Esophagus (tissue), 2 donors: ENCODE data around the gene SCGB1C2. TPM values are rescaled to one million over a fixed set of nuclear protein-coding genes. Genes with fewer than 3 reads are reported as not detected.

ENCODE experiments used
- H3K27ac ChIP-seq, 2 donors: one replicate each; pipeline ENCODE4 v1.5.1; 2013; ENCODE audit warnings: low read depth in 2 of 2, mild to moderate bottlenecking in 2 of 2, inconsistent platforms in 1 of 2, low read length in 1 of 2, moderate library complexity in 1 of 2
- H3K27me3 ChIP-seq, 2 donors: one replicate each; pipeline ENCODE4 v1.6.1; 2013; ENCODE audit warnings: low read length in 2 of 2, control low read depth in 1 of 2, mild to moderate bottlenecking in 1 of 2; ENCODE audit not compliant: insufficient read depth in 2 of 2, control insufficient read depth in 1 of 2
- H3K36me3 ChIP-seq, 2 donors: one replicate each; pipeline ENCODE4 v1.6.1; 2013; ENCODE audit warnings: low read length in 1 of 2; ENCODE audit not compliant: control insufficient read depth in 2 of 2, insufficient read depth in 2 of 2
- H3K4me1 ChIP-seq, 2 donors: one replicate each; pipeline ENCODE4 v1.6.1; 2013; ENCODE audit warnings: low read length in 1 of 2; ENCODE audit not compliant: control insufficient read depth in 2 of 2, insufficient read depth in 2 of 2
- H3K4me3 ChIP-seq, 2 donors: one replicate each; pipeline ENCODE4 v1.5.1; 2013; ENCODE audit warnings: low read length in 2 of 2, mild to moderate bottlenecking in 2 of 2, low read depth in 1 of 2, moderate library complexity in 1 of 2
- H3K9me3 ChIP-seq, 2 donors: one replicate each; pipeline ENCODE4 v1.6.1; 2013; ENCODE audit warnings: mild to moderate bottlenecking in 2 of 2, low read depth in 1 of 2, low read length in 1 of 2, moderate library complexity in 1 of 2; ENCODE audit not compliant: control insufficient read depth in 2 of 2, insufficient read depth in 1 of 2
- WGBS, 2 donors: extraction: QIAGEN DNeasy Blood & Tissue Kit; methylation state at CpG; one replicate each; pipeline ENCODE4 v1.1.7; 2013; 5-methylcytosine and 5-hydroxymethylcytosine counted together
- polyA plus RNA-seq, 2 donors: library from polyadenylated mRNA; stranded (reverse); fragments of 200-250 nt; gene quantifications; one replicate each; pipeline ENCODE4 v1.2.3, GENCODE V29; 2013
- donor health status: healthy with polysubstance abuse.
- donor health status: Bipolar disorder and iron deficiency.

Gene SCGB1C2
- polyA plus RNA-seq, 2 donors: not detected

GRCh38 chr17:156946-157345, 19.6 kb downstream of the SCGB1C2 start:
- peaks cover 0 to 6% of the 10 kb centered on the region in 2 donors for H3K36me3 ChIP-seq
- H3K4me3 ChIP-seq: no peak overlapping the region
- no peaks in the 10 kb centered on the region for H3K4me1 ChIP-seq
- H3K9me3 ChIP-seq: no peaks in the 10 kb centered on the region
- H3K27ac ChIP-seq: no peak overlapping the region
- H3K27me3 ChIP-seq: no peaks in the 10 kb centered on the region
- 89 to 91% methylated on average over 19 of the region's 19 CpGs for WGBS, 2 donors

- no peaks in the 10 kb centered on the region for H3K9me3 ChIP-seq
- H3K27me3 ChIP-seq: no peaks in the 10 kb centered on the region
- no peak overlapping the region for H3K27ac ChIP-seq
- 91 to 96% methylated on average over 4 of the region's 4 CpGs for WGBS, 2 donors
- no peak overlapping the region for H3K4me3 ChIP-seq
- no peaks in the 10 kb centered on the region for H3K4me1 ChIP-seq
- H3K36me3 ChIP-seq: peaks cover 0 to 6% of the 10 kb centered on the region in 2 donors
These were observed 20.5 kb downstream of the SCGB1C2 start for GRCh38 chr17:157901-158300.

GRCh38 chr17:158379-158778, 21.0 kb downstream of the SCGB1C2 start:
- no peak overlapping the region for H3K4me3 ChIP-seq
- no peaks in the 10 kb centered on the region for H3K9me3 ChIP-seq
- no peak overlapping the region for H3K27ac ChIP-seq
- no peaks in the 10 kb centered on the region for H3K4me1 ChIP-seq
- H3K27me3 ChIP-seq: no peaks in the 10 kb centered on the region
- WGBS, 2 donors: 93 to 95% methylated on average over 7 of the region's 7 CpGs
- peaks cover 0 to 6% of the 10 kb centered on the region in 2 donors for H3K36me3 ChIP-seq

- Histone ChIP-seq H3K36me3 (peaks cover 0 to 6% of the 10 kb centered on the region in 2 donors), H3K4me3 (no peak overlapping the region), H3K27me3 (no peaks in the 10 kb centered on the region), H3K9me3 (no peaks in the 10 kb centered on the region), H3K4me1 (no peaks in the 10 kb centered on the region), H3K27ac (no peak overlapping the region)
- 93 to 96% methylated on average over 15 of the region's 15 CpGs for WGBS, 2 donors
These were observed 22.2 kb downstream of the SCGB1C2 start for GRCh38 chr17:159609-160008.

- Histone ChIP-seq H3K27me3 (no peaks in the 10 kb centered on the region), H3K4me3 (no peak overlapping the region), H3K36me3 (peaks cover 0 to 6% of the 10 kb centered on the region in 2 donors), H3K27ac (no peak overlapping the region), H3K9me3 (no peaks in the 10 kb centered on the region), H3K4me1 (no peaks in the 10 kb centered on the region)
- WGBS, 2 donors: 85 to 87% methylated on average over 13 of the region's 13 CpGs
These were observed 23.0 kb downstream of the SCGB1C2 start for GRCh38 chr17:160336-160735.

- Histone ChIP-seq H3K4me1 (no peaks in the 10 kb centered on the region), H3K27me3 (no peaks in the 10 kb centered on the region), H3K4me3 (no peak overlapping the region), H3K36me3 (peaks cover 0 to 6% of the 10 kb centered on the region in 2 donors), H3K27ac (no peak overlapping the region), H3K9me3 (no peaks in the 10 kb centered on the region)
- WGBS, 2 donors: 86 to 90% methylated on average over 10 of the region's 10 CpGs
These were observed 24.1 kb downstream of the SCGB1C2 start for GRCh38 chr17:161481-161880.

- H3K4me1 ChIP-seq: no peaks in the 10 kb centered on the region
- no peak overlapping the region for H3K27ac ChIP-seq
- no peak overlapping the region for H3K4me3 ChIP-seq
- no peaks in the 10 kb centered on the region for H3K9me3 ChIP-seq
- 75 to 76% methylated on average over 11 of the region's 11 CpGs for WGBS, 2 donors
- no peaks in the 10 kb centered on the region for H3K27me3 ChIP-seq
- peaks cover 0 to 6% of the 10 kb centered on the region in 2 donors for H3K36me3 ChIP-seq
These were observed 25.3 kb downstream of the SCGB1C2 start for GRCh38 chr17:162689-163088.

GRCh38 chr17:163514-164098, 26.2 kb downstream of the SCGB1C2 start:
- no peaks in the 10 kb centered on the region for H3K9me3 ChIP-seq
- peaks cover 0 to 6% of the 10 kb centered on the region in 2 donors for H3K36me3 ChIP-seq
- H3K4me1 ChIP-seq: no peaks in the 10 kb centered on the region
- H3K27ac ChIP-seq: no peak overlapping the region
- no peaks in the 10 kb centered on the region for H3K27me3 ChIP-seq
- 67 to 77% methylated on average over 11 of the region's 11 CpGs for WGBS, 2 donors
- H3K4me3 ChIP-seq: no peak overlapping the region

- whole genome bisulfite sequencing, 2 donors: 73 to 75% methylated on average over 16 of the region's 16 CpGs
- H3K4me1 ChIP-seq: no peaks in the 10 kb centered on the region
- H3K27me3 ChIP-seq: no peaks in the 10 kb centered on the region
These were observed 27.2 kb downstream of the SCGB1C2 start for GRCh38 chr17:164303-165235.

More at GRCh38 chr17:164303-165235, 27.2 kb downstream of the SCGB1C2 start:
- Histone ChIP-seq H3K4me3 (no peak overlapping the region), H3K27ac (no peak overlapping the region), H3K36me3 (peaks cover 0 to 9% of the 10 kb centered on the region in 2 donors), H3K9me3 (no peaks in the 10 kb centered on the region)
